Embryonic facial prominence (tissue), 1 donor: Measurements from ENCODE around the gene CHN1.

ENCODE experiments used
- DNase-seq: peaks from one replicate; pipeline ENCODE4 v3.0.0-alpha.2; 2016; ENCODE audit errors: extremely low spot score

The CHN1 gene

DNA sequence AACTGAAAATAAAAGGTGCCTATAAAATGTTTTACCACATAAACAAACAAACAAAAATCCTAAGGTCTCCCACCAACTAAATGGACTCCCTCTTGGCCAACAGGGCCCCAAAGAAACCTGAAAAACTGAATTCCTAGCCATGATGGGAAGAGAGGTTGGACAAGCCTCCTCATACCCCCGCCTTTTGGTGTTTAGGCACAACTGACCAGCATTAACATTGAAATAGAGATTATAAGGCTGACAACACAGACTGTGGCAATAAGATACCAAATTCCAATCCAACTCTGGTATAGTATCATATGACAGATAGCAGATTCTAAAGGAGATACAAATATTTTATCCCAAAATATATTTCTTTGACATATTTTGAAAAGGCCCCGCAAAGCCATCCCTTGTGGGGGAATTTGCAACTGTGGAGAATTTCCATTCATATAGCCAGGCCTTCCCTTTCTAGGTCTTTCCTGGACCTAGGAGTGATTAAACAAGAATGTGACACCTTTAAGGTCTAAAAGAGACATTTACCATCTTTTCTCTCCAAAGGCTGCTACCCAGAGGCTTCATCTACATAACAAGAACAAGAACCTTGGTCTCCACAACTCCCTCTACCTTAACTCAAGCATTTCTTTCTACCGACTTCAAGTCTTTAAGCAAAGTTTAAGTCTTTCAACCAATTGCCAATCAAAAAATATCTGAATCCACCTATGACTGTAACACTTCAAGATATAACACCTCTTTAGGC, 80.0 kb downstream of the CHN1 start:
- no peak for DNase-seq

DNA sequence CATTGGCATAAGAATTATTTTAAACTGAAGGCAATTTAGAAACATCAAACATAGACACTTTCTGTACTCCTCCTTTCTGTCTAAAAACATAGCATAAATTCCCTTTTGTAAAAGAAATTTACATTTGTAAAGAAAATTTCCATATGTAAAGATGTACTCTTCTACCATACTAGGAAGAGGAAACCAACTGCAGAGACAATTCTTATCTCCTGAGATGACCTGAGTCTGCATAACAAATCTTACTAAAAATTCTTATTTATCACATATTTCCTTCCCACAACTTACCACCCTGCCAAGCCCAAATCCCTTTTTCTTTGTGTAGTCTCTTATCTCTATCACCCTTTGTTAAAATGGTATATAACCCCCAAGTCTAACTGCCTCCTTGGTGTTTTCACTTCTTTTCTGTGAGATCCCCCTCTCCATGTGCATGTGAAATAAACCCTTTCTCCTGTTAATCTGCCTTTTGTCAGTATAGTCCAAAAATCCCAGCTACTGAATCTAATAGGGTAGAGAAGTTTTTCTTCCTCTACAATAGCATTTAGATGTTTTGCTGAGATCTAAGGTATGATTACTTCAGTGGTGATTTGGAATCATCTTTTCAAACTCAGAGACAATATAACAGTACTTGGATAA, 81.0 kb downstream of the CHN1 start:
- DNase-seq, result no peak

DNA sequence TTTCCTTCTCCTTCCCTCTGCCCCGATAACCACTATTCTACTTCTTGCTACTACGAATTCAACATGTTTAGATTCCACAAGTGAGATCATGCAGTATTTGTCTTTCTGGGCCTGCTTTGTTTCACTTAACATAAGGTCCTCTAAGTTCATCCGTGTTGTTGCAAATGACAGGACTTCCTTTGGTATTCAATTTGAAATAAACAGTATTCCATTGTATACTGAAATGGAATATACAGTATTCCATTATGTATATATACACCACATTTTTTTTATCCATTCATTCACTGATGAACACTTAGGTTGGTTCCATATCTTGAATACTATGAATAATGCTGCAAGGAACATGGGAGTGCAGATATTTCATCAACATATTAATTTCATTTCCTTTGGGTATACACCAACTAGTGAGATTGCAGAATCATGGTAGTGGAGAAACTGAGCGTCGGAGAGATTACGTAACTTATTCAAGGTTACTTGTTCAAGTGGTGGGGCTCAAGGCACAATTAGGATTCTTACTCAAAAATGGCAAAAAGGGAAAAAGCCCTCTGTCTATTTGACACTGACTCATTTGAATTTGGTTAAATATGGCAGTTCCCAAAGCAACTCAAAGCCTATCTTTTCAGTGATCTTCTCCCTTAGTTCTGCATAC, 85.1 kb downstream of the CHN1 start:
- DNase-seq, result no peak

DNA sequence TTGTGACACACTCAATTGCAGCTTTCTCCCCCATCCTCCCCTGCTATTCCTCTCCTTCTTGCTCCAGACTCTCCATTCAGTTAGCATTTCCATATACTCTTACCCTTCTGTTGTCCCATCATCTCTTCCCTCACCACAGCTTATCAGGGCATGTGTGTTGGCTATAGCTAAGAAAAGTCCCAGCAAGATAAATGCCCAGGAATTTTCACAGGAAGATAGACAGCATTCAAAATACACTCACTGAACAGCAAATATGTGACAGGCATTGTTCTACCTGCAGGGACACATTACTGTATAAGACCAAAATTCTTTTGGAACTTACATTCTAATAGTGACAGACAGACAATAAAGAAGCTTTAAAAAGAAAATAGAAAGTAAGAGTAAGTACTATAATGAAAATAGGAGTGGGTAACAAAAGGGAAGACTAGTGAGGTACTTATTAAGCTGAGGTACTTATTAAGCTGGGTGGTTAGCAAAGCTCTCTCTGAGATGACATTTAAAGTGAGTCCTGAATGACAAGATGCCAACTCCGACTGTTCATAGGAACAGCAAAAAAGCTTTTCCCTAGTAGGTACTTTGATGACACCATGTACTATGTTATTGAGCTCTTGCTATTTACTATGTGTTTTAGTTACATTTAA, 86.2 kb downstream of the CHN1 start:
- no peak for DNase-seq

DNA sequence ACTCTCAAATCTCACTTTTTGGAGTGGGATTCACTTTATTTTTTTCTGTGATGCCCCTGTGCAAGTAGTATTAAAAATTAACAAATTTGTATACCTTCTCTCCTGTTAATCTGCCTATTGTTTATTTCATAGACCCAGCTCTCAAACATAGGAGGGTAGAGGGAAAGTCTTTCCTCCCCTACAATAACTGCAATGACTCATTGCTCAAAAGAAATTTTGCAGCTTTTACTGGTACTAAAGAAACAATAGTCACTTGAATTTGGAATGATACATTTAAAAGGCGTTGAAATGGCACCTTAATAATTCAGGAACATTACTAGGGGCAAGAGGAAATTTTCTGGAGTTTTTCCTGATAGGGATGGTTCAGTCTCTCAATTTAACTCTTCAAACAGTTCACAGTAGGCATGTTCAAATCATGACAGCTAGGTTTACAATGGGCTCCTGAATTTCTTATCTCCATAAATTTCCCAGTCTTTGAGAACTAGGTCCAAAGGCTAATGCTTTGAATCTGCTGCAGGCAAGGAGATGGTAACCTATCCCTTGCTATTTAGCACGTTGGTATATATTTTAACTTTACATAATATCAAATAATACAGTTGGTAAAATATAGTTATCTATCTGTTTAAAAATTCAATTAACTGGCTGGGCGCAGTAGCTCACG, 88.8 kb downstream of the CHN1 start:
- DNase-seq, result no peak

DNA sequence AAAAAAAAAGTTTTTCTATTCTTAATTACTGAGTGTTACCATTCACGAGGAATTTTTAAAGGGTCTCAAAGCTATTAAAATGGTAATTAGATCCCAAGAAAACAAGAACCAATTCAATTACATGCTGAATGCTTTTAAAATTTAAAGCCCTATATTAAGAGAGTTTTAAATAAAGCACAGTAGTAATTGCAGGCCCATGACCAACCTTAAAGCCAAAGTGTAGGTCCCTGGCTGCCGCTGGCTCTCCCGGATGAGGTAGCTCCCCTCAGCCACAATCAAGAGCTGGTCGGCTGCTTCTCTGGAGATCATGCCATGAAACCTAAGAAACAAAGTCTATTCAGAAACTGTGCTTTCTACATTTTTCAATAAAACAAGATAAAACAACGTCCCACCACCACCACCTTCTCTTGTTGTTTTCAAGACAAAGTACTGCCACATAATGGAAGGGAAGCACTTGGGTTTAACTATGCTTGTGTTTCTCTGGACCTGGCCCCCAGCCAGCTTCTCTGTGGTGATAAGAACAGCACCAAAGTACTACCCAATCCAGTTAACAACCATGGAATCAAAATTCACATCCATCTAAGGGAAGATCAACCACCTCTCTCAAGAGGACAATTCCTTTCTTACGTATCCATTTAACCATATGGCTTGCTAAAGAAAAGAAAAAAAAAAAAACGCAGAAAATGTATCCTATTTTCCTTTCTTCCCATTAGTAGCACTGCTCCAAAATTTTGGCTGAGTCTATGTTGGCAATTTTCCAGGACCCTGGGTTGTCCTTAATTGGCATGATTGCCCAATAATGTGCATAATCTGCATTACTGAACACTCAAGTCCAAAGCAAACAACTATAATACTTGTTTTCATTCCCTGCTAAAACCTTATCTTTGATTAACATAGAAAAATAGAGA, 90.1 kb downstream of the CHN1 start:
- no peak for DNase-seq

DNA sequence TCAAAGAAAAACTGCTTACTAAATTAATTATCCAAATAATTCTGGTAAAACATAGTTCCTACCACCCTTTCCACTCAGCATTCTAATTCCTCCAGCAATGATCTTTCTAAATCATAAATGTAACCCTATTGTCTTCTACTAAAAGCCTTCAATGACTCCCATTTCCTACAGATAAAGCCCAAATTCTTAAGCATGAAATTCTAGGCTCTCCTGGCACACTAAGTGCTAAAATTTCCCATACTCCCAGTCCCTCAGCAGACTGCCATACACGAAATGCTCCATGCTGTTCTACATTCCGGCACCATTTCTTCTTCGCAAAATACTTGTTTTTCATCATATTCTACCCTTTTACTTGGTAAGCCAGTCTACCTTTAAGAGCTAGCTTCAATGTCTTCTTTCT, 96.9 kb downstream of the CHN1 start:
- no peak for DNase-seq

DNA sequence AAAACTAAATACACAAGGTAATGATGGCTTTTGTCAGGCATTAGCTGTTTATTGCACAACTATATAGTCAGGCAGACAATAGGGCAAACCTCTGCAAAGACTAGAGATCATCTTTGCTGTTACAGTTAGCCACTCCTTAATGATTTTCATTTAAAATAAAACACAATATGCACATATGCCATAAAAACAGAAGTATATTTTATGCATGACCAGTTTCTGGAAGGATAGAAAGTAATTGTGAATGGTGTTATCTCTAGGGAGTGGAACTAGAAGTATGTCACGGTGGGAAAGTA, 102.0 kb downstream of the CHN1 start:
- DNase-seq, result no peak

DNA sequence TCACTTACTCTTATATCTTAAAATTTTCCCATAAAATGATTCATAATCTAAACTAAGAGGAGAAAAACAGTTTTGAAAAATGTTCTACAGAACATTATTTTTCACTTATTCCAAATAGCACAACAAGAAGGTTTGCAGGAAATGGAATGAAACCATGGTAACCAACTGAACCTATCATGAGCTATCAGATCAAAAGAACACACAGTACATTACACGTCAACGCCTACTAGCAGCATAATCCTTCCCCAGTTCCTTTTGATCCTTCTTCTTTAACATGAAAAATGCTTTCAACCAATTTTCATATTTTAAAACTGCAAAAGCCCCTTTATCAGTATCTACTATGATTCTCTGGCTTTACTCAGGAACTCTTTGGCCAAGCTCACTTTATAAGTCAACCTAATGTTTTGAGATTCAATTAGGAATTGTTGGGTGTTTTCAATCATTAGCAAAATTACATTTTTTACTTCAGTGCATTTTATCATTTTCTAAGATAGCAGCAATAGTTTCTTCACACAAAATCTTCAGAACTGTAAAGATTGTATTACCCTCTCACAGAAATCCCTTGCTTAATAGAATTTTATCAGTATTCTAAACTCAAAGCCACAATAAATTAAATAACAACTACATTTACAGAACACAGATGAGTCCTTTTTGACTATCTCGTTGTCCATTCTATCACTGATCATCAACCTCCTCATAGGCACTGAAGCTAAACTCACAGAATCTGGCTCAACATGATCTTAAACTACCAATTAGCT, 102.5 kb downstream of the CHN1 start:
- no peak for DNase-seq

DNA sequence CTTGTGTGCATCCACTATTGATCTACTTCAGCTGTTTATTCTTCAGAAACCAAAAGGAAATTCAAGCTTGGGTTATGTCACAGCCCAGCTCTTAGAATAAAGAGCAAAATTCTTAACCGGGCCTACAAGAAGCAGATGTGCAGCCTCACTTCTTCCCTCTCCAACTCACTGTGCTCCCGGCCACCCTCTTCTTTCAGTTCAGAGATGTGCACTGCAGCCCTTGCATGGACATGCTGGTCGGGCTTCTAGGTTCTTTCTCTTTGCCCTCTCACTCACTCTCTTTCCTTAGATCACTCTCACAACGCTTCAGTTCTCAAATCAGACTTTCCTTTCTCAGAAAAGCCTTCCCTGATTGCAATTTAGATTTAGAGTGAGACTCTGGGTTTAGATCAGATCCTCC, 104.1 kb downstream of the CHN1 start:
- DNase-seq, result no peak

DNA sequence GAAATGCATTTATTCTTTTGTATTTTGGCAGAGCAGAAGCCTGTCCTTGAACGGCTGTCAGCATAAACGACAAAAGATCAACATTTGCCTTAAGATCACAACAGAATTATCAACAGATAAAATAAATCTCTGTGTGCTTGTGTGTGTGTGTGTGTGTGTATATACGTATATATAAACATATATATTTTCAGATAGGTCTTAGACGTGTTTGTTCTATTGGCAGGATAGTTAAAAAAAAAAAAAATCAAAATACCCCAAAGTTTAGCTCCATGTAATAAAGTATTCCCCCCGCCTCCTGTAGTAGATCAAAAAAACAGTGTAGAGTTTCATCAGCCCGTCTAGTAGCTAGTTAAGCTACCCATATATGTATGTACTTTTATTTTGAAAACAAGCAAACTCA, 107.9 kb downstream of the CHN1 start:
- DNase-seq, result no peak

DNA sequence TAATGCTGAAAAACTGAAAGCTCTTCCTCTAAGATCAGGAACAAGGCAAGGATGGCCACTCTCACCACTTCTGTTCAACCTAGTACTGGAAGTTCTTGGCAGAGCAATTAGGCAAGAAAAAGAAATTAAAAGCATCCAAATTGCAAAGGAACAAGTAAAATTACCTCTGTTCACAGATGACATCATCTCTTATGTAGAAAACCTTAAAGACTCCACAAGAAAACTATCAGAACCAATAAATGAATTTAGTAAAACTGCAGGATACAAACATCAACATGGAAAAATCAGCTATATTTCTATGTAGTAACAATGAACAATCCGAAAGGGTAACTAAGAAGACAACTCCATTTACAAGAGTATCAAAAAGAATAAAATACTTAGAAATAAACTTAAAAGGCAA, 112.2 kb downstream of the CHN1 start:
- no peak for DNase-seq

DNA sequence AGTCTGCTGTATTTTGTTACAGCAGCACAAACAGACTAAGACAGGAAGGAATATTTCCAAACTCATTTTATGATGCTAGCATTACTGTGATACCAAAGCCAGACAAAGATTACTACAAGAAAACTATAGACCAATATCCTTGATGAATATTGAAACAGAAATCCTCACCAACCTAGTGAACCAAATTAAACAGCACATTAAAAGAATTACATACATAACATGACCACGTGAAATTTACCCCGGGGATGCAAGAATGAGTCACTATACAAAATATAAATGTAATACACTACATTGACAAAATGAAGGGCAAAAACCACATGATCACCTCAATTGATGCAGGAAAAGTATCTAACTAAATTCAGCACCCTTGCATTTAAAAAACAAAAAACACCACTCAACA, 112.6 kb downstream of the CHN1 start:
- no peak for DNase-seq

DNA sequence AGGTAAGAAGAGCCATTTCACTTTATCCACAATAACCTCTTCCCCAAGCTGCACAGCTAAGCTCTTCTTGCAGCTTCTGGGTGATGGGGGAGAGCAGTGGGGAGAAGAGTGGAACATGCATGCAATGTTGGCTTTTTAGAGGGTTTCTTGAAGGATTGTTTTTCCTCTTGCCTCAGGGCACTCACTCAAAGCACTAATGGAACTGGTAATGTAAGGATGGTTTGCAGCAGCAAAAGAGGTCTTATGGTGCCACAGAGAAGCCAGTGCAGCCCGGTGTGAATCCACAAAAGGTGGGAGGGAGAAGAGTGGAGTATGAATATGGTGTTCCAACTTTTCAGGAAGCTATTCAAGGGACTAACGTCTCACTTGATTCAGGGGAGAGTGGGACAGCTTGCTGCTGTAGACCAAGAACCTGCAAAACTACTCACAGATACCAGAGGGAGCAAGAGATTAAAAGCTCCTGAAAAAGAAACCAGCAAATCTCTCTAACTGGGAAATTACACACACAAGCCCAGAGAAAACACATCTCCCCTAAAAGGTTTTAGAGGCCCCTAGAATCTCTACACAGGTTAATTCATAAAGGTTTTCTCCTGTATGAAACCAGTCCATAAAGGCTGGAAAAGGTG, 116.4 kb downstream of the CHN1 start:
- no peak for DNase-seq

DNA sequence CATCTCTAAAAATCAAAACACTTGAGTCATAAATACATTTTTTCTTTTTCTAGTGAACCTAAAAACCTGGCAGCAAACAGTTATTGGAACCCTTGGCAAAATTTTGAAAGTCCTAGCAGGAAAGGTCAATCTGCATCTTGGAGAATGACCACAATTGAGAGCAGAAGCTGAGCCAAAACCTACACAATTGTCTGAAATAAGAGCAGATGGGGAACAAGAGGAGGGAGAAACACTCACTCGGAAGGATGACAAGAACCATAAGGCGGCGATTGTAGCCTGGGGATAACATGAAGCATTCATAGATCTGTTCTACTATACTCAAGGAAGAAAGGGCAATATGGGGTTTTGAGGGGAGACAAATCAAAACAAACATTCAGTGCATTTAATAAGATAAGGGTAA, 117.0 kb downstream of the CHN1 start:
- DNase-seq, result no peak

DNA sequence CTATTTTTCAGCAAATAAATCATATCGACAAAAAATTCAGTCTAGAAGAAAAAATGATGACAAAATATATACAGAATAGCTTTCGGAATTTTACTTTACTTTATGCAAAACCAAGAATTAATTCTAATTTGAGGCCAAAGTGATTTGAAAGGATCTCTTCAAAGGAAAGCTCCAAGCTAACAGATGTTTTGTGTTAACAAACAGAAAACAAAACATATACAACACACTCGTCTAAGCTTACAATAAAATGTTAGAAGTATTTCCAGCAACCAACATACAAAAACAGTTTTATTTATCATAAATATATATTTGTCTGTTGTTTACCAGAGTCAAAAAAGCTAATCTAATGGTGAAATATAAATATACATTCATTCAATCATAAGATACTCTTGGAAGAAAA, 122.8 kb downstream of the CHN1 start:
- no peak for DNase-seq

DNA sequence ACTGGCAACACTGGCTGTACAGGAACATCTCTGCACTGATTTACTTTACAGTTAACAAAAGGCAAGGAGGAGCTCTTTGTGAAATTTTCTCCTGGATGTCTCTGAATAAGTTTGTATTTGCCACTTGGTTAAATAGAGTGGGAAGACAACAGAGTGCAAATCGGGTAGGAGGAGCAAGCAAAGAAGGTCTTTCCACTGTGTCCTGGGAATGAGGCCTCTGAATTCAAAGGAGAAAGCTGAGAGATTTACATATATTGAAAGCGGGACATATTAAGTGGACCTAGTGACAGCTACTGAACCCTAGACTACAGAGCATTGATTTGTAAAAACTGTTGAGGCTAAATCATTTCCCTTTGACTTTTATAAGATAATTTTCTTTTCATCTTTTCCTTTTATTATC, 123.5 kb downstream of the CHN1 start:
- no peak for DNase-seq

DNA sequence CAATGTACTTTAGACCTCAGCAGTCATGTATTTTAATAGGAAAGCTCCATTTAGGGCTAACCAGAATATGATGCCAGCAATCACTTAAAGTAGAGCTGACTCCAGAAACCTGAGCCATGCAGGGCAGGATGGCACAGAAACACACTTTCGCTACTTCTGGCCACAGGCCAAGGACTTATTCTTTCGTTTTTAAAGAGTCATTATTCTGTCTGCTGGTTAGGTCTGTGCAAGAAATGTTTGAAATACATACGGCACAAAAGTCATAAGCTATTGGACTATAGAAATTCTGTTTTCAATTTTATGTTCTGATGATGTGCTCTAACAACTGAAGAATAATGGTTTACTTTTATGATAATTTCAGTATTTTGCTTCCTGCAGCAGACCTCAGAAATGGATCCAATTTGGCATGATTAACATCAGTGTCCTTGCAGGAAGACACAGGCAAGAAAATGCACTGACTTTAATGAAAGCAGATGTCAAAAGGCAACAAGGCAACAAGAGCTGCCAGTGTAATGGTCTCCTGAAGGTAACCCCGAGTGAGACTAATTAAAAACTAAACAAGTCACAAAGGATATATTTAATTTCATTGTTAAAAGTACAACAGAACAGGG, 126.5 kb downstream of the CHN1 start:
- peak; percentile 66 for DNase-seq

DNA sequence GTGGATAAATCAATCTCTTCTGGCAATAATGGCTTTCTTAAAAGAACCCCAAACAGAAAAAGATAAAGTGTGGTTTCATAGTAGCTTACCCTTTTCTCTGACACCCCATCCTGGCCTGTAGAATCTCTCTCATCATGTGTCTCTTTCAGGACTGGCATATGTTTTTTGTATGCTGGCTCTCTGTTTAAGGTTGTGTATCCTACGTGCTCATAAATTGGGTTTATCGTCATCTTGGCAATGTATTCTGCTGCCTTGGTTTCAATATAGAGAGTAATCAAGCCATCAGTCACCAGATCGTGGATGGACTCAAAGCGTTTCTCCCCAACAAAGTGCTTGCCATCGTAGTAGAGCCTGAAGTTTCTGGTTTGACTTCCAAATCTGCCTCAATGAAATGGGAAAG, 127.4 kb downstream of the CHN1 start:
- no peak for DNase-seq

DNA sequence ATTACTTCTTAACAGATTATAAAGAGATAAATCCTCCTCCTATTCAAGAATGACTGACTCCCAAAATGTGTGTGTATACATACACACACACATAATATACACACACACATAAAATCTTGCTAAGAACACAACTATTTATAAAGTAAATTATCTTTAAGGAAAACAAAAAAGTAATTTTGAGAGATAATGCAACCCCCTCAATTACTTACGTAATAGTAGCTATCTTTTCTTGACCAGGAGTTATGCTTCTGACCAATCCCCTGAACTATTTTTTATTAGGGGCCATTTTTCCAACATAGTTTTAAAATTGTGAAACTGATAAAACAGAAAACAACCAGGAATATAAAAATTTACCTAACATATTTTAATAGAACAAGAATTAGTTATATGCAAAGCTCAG, 127.9 kb downstream of the CHN1 start:
- DNase-seq, result no peak
